CD4-positive, alpha-beta T cell (primary cell): ENCODE results near the gene RECQL5. TPM values are rescaled to one million over a fixed set of nuclear protein-coding genes. Genes with fewer than 3 reads are reported as not detected.

Source experiments
- ATAC-seq: fragments of 200-7000 bp; cut with Tn5 transposase; one replicate; pipeline ENCODE4 v1.10.0; 2022; ENCODE audit warnings: mild to moderate bottlenecking; ENCODE audit not compliant: poor library complexity
- CTCF ChIA-PET: fragments of 350-600 bp; sonication (Branson Sonifier 250); formaldehyde crosslinking; loops from one replicate; lab custom pipeline; 2021; ENCODE audit warnings: antibody characterized with exemption, inconsistent platforms; lab: Charles Lee
- POLR2A ChIA-PET: fragments of 350-600 bp; sonication (Branson Sonifier 250); formaldehyde crosslinking; loops from one replicate; lab custom pipeline; 2021; ENCODE audit warnings: antibody characterized with exemption, inconsistent platforms; lab: Charles Lee
- DNase-seq, 14 experiments: peaks; one replicate each; pipeline ENCODE4 v3.0.0-alpha.2; 2013 to 2020; ENCODE audit warnings: mixed read lengths in 2 of 14
- H3K27ac ChIP-seq, 2 donors: one replicate each; pipeline versions ENCODE4 v1.5.1 to v1.7.0; 2013; ENCODE audit warnings: low read length in 2 of 2, low read depth in 1 of 2, mild to moderate bottlenecking in 1 of 2
- H3K27me3 ChIP-seq, 2 experiments: 1 replicate in 1 of 2; 2 replicates in 1 of 2; pipeline versions ENCODE4 v1.6.1 to v1.7.0; 2013; ENCODE audit warnings: low read length in 2 of 2, control low read depth in 1 of 2, mild to moderate bottlenecking in 1 of 2, moderate library complexity in 1 of 2; ENCODE audit not compliant: insufficient read depth in 2 of 2, control insufficient read depth in 1 of 2
- H3K36me3 ChIP-seq: one replicate; pipeline ENCODE4 v1.6.1; 2013; ENCODE audit warnings: low read length, control low read depth; ENCODE audit not compliant: insufficient read depth
- H3K4me1 ChIP-seq: one replicate; pipeline ENCODE4 v1.6.1; 2013; ENCODE audit warnings: low read length, control low read depth; ENCODE audit not compliant: insufficient read depth
- H3K4me3 ChIP-seq: one replicate; pipeline ENCODE4 v1.5.1; 2013; ENCODE audit warnings: mild to moderate bottlenecking, low read length, moderate library complexity
- H3K9me3 ChIP-seq, 2 experiments: 1 replicate in 1 of 2; 2 replicates in 1 of 2; pipeline versions ENCODE4 v1.6.1 to v1.7.0; 2013; ENCODE audit warnings: low read length in 2 of 2, mild to moderate bottlenecking in 2 of 2, control low read depth in 1 of 2, moderate library complexity in 1 of 2; ENCODE audit not compliant: control insufficient read depth in 1 of 2, insufficient read depth in 1 of 2
- H3K27ac Mint-ChIP-seq: one replicate; pipeline ENCODE4 v1.8.0; 2020; ENCODE audit warnings: mixed read lengths
- H3K27me3 Mint-ChIP-seq: one replicate; pipeline ENCODE4 v1.8.0; 2021; ENCODE audit warnings: mixed read lengths
- H3K36me3 Mint-ChIP-seq: one replicate; pipeline ENCODE4 v1.8.0; 2021; ENCODE audit warnings: low read depth, mixed read lengths
- H3K4me1 Mint-ChIP-seq: one replicate; pipeline ENCODE4 v1.8.0; 2021; ENCODE audit warnings: low read depth, mixed read lengths
- H3K4me3 Mint-ChIP-seq: one replicate; pipeline ENCODE4 v1.8.0; 2020; ENCODE audit warnings: mild to moderate bottlenecking, mixed read lengths
- H3K9me3 Mint-ChIP-seq: one replicate; pipeline ENCODE4 v1.8.0; 2020; ENCODE audit warnings: mixed read lengths
- intact Hi-C, 2 experiments: fragments of 100-400 bp; cut with DNase I in 1 of 2; cut with micrococcal nuclease in 1 of 2; formaldehyde crosslinking; loops; one replicate each; pipeline versions ENCODE4 v1.15.1 to v1.9.0; 2023 to 2025; cut with DNase I, micrococcal nuclease
- total RNA-seq, 174 experiments: library from RNA in 2 of 174; stranded (reverse) in 2 of 174; gene quantifications; one replicate each; pipeline ENCODE4 v1.2.3 and lab custom pipeline; 2021 to 2026
- TF ChIP-seq, protein P1 (sequence below): fragments of 200-600 bp; IDR thresholded peaks from one replicate; pipeline ENCODE4 v1.8.0; 2022; ENCODE audit warnings: antibody characterized with exemption, mild to moderate bottlenecking

RECQL5 gene
- total RNA-seq, 2 experiments from 2014 or later, result 16.4 to 17.7 TPM

DNA sequence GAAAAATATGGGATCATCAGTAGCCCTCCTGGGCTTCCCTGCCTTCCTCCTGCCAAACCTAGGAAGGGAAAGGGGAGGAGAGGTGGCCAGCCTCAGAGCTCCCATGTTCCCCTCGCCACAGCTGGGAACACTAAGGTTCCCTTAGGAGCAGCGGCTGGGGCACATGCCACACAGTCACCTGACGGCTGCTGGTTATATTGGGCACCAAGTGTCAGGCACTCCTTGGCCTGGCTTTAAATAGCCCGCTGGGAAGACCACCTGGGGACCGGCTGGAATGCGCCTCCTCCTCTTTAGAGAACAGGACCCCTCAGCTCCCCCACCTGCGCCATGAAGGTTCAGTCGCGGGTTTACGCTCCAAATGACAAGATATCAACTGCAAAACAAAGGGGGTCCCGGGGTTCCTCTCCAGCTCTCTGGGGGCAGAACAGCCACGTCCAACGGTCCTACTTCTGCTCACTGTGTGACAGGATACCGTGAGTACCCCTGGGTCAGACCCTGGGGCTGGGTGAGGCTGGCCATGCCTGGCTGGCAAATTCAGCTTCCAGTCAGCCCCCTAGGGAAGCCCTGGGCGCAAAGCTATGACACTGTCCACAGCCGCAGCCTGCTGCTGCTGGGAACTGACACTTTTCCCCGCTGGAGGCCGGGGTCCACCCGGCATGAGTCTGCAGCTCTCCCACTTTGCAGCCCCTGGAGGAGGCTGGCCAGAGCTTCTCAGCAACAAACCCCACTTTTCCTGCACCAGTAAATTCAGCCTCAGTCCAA, 30.4 kb downstream of the RECQL5 start:
- CTCF ChIA-PET, result interaction anchor here (1.3 kb wide), 1 partner anchor 111 kb away, joined by 3 read pairs; no protein-coding TSS in a partner anchor
- POLR2A ChIA-PET, result no interaction called here
- H3K36me3 Mint-ChIP-seq, result no peaks in the 10 kb centered on the region
- H3K9me3 Mint-ChIP-seq, result no peaks in the 10 kb centered on the region
- ATAC-seq (no peak), DNase-seq (no peak)
- no peak overlapping the region for H3K4me3 Mint-ChIP-seq
- no peaks in the 10 kb centered on the region for H3K27me3 ChIP-seq
- H3K9me3 ChIP-seq, result no peaks in the 10 kb centered on the region
- H3K27me3 Mint-ChIP-seq, result no peaks in the 10 kb centered on the region
- H3K36me3 ChIP-seq, result peaks cover 4% of the 10 kb centered on the region
- TF ChIP-seq, protein P1, sequence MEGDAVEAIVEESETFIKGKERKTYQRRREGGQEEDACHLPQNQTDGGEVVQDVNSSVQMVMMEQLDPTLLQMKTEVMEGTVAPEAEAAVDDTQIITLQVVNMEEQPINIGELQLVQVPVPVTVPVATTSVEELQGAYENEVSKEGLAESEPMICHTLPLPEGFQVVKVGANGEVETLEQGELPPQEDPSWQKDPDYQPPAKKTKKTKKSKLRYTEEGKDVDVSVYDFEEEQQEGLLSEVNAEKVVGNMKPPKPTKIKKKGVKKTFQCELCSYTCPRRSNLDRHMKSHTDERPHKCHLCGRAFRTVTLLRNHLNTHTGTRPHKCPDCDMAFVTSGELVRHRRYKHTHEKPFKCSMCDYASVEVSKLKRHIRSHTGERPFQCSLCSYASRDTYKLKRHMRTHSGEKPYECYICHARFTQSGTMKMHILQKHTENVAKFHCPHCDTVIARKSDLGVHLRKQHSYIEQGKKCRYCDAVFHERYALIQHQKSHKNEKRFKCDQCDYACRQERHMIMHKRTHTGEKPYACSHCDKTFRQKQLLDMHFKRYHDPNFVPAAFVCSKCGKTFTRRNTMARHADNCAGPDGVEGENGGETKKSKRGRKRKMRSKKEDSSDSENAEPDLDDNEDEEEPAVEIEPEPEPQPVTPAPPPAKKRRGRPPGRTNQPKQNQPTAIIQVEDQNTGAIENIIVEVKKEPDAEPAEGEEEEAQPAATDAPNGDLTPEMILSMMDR, result no peak
- H3K27ac Mint-ChIP-seq, result no peak overlapping the region
- no peak overlapping the region for H3K4me3 ChIP-seq
- intact Hi-C loops, result no loop called here
- peaks cover 17% of the 10 kb centered on the region for H3K4me1 ChIP-seq
- H3K4me1 Mint-ChIP-seq, result peaks cover 13% of the 10 kb centered on the region
- no peak overlapping the region for H3K27ac ChIP-seq

DNA sequence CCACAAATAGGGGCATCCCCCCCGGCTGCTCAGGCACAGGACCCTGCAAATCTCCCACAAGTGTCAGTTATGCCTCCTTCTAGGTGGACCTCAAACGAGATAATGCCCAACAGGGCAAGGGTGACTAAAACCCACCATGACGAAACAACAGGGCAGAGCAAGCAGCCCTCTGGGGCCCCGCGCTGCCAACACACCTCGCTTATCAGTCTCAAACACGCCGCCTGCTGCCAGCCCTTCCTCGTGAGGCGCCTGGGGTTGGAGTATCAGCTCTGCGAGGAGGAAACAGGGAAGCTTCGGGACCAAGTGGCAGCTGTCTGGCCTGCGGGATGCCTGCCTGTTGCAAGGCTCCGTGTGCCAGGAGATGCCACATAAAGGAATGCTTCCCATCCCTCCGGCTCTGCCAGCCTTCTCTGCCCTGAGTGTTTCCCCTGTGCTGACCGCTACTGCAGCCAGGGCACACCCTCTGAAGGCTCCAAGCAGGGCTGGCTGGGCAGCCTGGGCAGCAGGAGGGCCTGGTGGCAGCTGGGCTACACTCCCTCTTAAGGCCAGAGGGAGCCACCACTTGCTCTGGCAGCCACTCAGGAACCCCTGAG, 31.2 kb downstream of the RECQL5 start:
- ChIA-PET POLR2A (no interaction called here), CTCF (no interaction called here)
- Mint-ChIP-seq H3K27me3 (no peaks in the 10 kb centered on the region), H3K4me3 (no peak overlapping the region), H3K36me3 (no peaks in the 10 kb centered on the region), H3K4me1 (peaks cover 13% of the 10 kb centered on the region), H3K27ac (no peak overlapping the region), H3K9me3 (no peaks in the 10 kb centered on the region)
- Histone ChIP-seq H3K27me3 (no peaks in the 10 kb centered on the region), H3K4me3 (no peak overlapping the region), H3K9me3 (no peaks in the 10 kb centered on the region), H3K36me3 (peaks cover 4% of the 10 kb centered on the region), H3K4me1 (peaks cover 17% of the 10 kb centered on the region), H3K27ac (no peak overlapping the region)
- ATAC-seq, result no peak
- intact Hi-C loops, result no loop called here
- no peak for DNase-seq
- TF ChIP-seq, protein P1, result no peak

DNA sequence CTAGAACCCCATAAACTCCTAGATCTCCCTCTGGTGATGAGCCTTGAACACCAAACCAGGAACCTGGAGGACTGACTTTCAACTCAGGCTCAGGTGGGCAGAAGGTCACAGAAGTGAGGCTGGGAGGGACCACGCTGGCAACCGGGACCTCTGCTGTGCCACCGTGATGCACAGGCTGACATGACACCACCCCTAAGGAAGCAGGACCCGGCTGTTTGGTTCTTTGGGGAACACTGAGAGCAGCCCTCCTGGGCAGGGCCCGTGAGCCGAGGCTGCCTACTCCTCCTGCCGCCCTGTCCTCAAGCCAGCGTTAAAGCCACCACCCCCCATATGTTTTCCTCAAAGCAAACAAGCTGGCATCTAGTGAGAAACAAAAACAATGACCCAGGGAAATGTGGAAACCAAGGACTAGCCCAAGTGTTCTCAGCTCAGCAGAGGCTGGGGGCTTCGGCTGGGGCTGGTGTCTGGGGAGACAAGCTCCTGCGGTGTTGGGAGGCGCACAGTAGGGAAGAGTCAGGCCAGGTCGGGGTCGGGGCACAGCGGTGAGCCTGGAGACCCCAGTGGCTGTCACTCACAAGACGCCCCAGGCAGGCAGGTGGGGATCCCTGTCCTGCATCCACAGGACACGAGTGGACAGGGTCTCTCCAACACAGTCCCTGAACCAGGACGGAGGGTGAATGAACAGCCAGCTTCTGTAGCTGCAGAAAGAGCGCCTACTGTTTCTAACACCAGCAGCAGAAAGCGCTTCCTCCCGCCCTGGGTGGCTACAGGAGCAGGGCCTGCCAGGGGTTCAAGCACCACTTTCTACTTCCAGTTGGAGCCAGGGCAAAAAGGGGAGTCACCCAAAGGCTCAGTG, 32.0 kb downstream of the RECQL5 start:
- Mint-ChIP-seq H3K4me1 (peaks cover 13% of the 10 kb centered on the region), H3K4me3 (no peak overlapping the region), H3K9me3 (no peaks in the 10 kb centered on the region), H3K27ac (no peak overlapping the region), H3K36me3 (no peaks in the 10 kb centered on the region), H3K27me3 (no peaks in the 10 kb centered on the region)
- H3K4me1 ChIP-seq, result peaks cover 17% of the 10 kb centered on the region
- TF ChIP-seq, protein P1, result no peak
- peaks cover 4% of the 10 kb centered on the region for H3K36me3 ChIP-seq
- H3K27me3 ChIP-seq, result no peaks in the 10 kb centered on the region
- ATAC-seq (no peak), DNase-seq (no peak)
- no peak overlapping the region for H3K27ac ChIP-seq
- intact Hi-C loops, result no loop called here
- ChIA-PET POLR2A (no interaction called here), CTCF (interaction anchor here (3.3 kb wide), 1 partner anchor 113 kb away, joined by 78 read pairs; no protein-coding TSS in a partner anchor)
- no peak overlapping the region for H3K4me3 ChIP-seq
- no peaks in the 10 kb centered on the region for H3K9me3 ChIP-seq
